ENCODE measurements around the gene NDUFAF7.
"Not testable (repeated sequence)": the region's sequence is repeated elsewhere in the genome, so short reads cannot be mapped to it uniquely, and the experiment has no call there.

NDUFAF7 gene, protein sequence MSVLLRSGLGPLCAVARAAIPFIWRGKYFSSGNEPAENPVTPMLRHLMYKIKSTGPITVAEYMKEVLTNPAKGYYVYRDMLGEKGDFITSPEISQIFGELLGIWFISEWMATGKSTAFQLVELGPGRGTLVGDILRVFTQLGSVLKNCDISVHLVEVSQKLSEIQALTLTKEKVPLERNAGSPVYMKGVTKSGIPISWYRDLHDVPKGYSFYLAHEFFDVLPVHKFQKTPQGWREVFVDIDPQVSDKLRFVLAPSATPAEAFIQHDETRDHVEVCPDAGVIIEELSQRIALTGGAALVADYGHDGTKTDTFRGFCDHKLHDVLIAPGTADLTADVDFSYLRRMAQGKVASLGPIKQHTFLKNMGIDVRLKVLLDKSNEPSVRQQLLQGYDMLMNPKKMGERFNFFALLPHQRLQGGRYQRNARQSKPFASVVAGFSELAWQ

DNA sequence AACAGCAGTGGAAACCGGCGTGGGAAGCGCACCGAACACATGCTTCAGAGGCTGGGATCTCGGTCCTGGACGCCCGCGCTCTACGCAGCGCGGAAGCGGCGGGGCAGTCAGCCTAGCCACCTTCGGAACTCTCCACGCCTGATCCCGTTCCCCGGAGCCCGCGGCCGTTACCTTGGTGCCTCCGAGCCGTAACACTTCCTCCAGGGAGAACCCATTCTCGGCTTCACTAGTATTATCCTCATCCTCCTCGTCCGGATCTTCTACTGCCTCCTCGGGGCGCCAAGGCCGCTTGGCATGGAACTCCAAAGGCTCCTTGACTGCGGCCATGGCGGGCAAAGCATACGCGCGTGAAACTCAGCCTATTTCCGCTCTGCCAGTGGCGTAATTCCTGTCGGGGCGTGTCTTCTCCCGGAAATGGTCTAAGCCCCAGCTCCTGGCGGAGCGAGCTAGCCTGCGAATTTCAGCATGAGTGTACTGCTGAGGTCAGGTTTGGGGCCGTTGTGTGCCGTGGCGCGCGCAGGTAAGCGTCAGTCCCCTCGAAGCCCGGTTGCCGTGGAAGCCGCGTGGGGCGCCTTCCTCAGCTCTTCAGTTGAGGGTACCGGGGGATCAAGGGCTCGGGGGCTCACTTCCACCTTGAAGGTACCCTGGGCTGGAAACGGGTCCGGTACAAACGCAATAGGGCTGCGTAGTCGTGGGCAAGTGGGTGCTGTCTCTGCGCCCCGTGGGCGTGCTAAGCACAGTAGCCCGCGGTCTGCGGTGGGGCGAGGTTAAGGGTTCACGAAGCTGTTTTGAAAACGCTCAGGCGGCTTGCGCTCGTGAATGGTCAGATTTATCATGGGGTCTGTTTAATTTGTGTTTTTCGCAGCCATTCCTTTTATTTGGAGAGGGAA, at the start of gene NDUFAF7, which contains the start of gene CEBPZ:
Gene NDUFAF7 (plus strand): TSS at position 418 of the 890 bp plus-strand sequence. CDS start 48 bp downstream, at position 466.
Gene CEBPZ (minus strand): TSS at position 356 of the 890 bp plus-strand sequence. CDS start 29 bp downstream, at position 327.
- peak; percentile 56 for DNase-seq

DNA sequence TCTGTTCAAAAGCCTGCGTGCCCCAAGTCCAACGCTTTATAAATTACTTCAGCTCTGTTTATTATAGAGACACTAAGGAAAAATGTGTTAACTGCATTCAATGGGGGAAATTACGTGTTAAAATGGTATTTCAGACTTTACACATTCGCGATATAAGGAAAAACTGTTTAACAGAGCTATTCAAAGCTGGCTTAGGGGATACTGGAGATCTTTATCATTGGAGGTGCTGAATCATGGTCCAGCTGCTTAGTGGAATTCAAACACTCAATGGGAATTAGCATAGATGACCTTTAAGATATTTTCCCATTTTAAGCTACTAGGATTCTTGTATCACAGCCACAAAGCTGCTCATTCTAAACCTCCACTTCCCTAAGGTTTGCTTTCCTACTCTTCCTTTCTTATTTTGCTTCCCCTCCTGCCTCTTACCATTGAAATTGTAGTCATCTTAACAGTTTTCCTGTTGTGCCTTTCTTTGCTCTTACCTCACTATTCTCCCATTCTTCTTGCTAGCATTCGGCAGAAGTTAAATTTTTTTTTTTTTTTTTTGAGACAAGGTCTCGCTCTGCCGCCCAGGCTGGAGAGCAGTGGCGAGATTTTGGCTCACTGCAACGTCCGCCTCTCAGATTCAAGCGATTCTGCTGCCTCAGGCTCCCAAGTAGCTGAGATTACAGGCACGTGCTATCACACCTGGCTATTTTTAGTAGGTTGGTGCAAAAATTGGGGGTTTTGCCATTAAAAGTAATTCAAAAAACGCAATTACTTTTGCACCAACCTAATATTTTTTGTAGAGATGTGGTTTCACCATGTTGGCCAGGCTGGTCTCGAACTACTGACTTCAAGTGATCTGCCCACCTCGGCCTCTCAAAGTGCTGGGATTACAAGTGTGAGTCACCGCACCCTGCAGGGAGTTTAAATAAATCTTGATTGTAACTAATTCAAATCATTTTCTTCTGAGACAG, 49.5 kb upstream of the NDUFAF7 start:
- no peak for DNase-seq

DNA sequence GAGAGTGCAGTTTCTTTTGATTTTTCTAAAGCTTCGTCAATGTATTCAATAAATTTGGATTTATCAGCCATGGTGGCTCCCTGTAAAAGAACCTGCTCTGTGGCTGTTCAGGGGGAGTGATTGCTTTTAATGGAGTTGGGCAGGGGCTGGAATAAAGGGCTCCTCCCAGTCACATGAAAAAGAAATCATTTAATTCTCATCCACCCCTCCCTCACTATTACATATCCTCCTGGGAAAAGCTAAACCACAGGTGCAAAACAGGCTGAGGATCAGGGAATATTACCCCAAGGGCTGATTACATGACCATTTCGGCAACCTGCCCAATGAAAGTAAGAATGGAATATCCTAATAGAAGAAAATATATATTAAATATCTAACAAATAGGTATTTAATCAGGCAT, 42.9 kb upstream of the NDUFAF7 start, which contains the start of gene SULT6B1:
Gene SULT6B1 (minus strand): TSS at position 101 of the 400 bp plus-strand sequence. CDS start 30 bp downstream, at position 71.
- no peak for DNase-seq

DNA sequence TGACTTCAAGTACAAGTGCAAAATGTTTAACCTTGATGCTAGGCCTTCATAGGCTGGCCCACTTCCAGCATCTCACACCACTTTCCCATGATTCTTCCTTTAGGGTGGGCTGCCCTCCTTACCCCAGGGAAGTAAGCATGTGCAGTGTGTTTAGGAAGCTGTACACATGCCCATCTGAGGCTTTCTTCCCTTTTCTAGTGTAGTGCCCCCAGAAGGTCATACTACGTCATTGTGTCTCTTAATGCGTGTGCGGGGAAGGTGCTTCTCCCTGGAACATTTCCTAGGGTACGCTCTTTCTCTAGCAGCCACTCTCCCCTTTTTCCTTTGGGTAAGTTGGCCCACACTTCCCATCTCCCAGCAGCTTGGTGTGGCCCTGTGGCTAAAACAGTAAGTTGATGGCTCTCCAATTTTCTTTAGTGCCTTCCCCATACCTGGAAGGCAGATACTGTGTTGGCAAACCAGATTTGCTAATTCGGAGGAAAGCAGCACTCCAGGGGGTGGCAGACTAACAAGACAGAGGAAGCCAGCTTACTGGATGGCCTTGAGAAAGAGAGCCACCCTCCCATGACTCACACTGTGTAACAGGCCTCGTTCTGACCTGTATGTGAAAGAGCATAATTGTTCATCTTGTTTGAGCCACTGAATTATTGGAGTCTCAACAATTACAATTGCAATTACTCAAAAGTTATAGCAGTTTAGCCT, 41.9 kb upstream of the NDUFAF7 start:
- no peak for DNase-seq

DNA sequence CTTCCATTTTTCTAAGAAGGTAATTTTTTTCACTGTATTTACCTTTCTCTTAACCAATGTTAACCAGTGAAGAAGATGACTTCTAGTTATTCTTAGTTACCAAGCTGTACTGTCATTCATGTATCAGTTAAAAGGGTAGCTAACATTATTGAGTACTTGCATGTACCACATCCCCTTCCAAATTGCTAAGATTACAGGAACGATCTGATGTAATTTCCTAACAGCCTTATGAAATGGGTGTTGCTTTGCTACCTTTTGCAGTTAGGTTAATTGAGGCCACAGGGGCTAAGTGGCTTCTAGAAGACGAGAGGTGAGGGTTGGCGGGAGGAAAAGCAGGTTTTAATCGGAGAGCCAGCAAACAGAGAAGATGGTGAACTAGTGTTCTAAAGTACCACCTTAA, 41.2 kb upstream of the NDUFAF7 start:
- no peak for DNase-seq

DNA sequence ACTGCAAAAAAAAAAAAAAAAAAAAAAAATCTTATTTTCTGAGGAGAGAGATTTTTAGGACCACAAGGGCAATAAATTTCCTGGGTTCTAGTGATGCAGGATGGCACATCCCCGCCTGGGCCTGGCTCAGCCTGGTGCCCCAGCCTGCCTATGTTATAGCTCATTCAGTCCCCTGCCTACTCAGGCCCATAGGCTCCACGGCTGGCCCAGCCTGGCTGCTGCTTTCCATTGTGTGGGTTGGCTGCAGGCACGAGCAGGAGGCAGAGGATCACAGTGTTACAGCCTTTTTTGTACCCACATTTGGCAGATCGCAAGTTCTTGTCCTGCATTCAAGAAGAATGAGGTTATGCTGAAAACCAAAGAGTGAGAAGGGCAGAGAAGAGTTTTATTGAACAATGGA, 40.2 kb upstream of the NDUFAF7 start:
- no peak for DNase-seq

DNA sequence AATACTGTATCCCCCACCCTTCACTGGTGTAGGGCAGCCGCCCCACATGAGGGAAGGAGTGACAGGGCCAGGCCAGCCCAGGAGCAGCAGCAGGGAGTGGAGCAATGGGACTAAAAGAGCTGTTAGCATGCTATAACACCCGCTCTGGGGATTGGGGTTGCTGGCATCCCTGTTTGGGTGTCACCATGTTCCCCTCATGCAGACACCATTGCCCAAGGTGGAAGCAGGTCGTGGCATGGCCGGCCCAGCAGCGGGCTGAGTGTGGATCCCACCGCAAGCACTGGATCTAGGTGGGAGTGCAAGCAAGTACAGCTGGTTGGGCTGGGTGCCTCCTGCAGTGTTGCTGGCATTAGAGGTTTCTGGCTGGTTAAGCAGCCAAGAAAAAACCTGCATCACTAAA, 39.7 kb upstream of the NDUFAF7 start:
- no peak for DNase-seq

DNA sequence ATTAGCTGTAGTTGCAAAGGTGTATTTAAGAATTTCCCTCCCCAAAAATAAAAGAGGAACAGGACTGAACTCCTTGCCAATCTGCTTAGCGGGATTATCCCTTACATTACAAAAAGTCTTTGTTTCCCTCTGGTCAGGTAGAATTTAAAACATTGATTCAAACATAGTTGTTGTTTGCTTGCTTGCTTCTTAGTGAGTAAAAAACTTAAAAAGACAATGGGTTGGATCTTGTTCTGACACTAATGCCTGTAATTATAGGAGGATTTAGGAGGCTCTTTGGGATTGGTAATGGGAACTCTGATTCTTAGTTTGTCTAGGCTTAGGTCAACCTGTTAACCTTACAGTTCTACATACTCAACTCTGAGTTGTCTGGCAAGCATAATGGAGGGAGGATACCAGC, 38.9 kb upstream of the NDUFAF7 start:
- DNase-seq = no peak

DNA sequence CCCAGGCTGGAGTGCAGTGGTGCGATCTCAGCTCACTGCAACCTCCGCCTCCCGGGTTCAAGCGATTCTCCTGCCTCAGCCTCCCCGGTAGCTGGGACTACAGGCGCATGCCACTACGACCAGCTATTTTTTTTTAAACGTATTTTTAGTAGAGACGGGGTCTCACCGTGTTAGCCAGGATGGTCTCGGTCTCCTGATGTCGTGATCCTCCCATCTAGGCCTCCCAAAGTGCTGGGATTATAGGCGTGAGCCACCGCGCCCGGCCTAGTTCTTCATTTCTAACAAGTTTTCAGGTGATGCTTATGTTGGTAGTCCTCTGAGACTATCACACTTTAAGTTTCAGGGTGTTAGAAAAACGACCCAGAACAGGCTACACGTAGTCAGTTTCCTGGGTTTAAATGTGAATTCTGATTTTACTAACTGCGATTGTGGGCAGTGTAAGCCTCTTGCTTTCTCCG, 35.6 kb upstream of the NDUFAF7 start:
- DNase-seq = not testable (repeated sequence)

DNA sequence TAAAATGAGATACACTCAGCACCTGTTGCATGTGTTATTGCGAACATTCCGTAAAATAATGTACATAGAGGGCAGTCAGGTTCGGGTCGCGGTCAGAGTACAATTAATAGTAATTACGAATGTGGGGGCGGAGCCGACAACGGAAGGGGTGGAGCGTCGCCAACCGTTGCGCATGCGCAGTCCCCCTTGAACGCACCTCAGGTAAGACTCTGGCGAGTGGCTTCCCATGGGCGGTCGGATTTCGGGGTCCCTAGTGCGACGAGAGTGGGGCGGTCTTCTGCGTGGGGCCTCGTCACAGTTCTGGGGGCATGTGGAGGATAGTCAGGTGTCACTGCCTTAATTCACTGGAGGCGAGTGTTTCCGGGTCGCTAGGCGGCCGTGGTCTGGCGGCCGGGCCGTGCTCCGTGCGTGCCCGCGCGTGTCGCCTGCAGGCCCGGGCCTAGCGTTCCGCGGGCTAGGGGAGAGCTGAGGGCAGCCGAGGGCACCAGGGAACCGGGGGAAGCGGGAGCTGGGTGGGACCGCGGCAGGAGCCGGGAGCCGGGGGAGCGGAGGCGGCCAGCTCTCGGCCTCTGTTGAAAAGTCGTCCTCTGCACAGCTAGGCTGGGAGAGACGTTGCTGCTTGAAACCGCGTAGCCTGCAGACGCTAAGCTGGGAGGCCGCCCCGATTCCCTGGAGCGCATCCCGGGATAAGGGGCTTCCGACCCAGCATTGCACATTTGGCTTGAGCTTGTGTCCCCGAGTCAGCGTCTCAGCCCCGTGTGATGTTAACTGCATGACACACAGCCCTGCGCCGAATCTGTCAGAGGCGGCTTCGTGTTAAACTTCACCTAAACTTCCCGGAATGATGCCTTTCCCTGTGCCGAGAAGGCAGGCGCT, 34.9 kb upstream of the NDUFAF7 start, which contains the start of gene CEBPZOS:
Gene CEBPZOS (plus strand): TSS at position 177 of the 876 bp plus-strand sequence. CDS start 3,209 bp downstream, outside the sequence.
- peak; percentile 58 for DNase-seq

DNA sequence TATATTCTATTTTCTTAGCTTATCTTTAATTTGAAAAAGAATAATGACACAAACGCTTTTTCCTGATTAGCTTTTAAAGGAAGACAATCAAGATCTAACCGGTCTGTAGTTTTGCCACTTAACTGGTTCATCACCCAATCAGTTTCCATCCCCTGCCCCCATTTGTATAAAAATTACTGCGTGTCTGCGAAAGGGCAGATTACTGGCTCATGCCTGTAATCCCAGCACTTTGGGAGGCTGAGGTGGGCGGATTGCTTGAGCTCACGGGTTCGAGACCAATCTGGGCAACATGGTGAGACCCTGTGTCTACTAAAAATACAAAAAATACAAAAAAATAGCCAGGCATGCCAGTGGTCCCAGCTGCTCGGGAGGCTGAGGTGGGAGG, 32.8 kb upstream of the NDUFAF7 start:
- no peak for DNase-seq

DNA sequence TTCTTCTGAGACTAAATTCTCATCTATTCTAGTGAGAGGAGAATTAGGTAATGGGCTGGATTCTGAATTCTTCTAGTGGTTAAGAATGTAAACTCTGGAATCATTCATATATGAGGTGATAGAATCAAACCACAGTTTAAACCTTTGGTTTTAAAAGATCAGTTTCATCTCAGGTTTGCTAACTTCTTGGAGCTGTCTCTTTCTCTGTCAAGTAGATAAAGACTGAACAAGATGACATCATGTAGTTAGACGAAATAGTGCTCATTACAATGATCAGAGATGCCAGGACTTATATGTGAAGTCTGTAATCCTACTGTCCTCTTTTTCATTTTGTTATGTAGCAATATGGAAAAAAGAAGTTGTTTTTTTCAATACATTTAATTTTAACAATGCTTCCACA, 30.2 kb upstream of the NDUFAF7 start:
- no peak for DNase-seq

DNA sequence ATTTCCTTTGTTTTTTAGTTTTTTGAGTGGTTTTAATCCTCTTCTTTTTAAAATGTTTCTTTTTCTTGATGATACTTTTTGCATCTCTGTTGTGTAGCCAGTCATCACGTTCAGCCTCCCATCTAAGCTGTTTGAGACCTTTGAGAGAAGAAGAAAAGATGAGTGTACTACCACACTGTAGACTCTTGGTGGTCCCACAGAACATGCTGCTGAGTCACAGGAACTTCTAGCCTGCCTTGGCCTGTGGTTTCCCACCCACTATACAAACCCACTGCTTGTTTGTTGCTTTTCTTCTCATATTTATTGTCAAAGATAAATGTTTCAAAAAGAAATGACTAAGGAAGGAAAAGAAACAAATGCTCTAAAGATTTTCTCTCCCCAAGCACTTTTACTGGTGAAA, 29.7 kb upstream of the NDUFAF7 start:
- DNase-seq = no peak

DNA sequence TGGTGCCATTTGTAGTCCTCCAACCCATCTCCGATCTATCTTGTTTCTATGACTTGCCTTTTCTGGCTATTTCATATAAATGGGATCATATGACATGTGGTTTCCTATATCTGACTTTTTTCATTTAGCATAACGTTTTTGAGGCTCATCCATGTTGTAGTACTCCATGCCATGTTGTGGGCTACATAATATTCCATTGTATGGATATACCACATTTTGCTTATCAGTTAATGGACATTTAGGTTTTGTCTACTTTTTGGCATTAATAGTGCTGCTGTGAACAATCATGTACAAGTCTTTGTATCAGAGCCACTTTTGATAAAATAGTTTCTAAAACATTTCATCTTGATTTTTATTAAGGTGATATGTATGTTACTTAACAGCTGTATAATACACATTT, 27.8 kb upstream of the NDUFAF7 start:
- DNase-seq = no peak

DNA sequence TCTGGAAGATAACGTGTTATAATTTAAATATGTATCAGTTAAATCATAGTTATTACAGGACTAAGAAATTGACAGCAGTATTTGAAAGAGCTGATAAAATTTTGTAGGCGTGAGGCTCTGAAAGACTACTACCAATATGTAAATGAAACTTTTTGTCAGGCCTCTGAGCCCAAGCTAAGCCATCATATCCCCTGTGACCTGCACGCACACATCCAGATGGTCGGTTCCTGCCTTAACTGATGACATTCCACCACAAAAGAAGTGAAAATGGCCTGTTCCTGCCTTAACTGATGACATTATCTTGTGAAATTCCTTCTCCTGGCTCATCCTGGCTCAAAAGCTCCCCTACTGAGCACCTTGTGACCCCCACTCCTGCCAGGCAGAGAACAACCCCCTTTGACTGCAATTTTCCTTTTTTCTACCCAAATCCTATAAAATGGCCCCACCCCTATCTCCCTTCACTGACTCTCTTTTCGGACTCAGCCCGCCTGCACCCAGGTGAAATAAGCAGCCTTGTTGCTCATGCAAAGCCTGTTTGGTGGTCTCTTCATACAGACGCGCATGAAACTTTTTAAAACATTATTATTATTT, 26.3 kb upstream of the NDUFAF7 start:
- not testable (repeated sequence) for DNase-seq

DNA sequence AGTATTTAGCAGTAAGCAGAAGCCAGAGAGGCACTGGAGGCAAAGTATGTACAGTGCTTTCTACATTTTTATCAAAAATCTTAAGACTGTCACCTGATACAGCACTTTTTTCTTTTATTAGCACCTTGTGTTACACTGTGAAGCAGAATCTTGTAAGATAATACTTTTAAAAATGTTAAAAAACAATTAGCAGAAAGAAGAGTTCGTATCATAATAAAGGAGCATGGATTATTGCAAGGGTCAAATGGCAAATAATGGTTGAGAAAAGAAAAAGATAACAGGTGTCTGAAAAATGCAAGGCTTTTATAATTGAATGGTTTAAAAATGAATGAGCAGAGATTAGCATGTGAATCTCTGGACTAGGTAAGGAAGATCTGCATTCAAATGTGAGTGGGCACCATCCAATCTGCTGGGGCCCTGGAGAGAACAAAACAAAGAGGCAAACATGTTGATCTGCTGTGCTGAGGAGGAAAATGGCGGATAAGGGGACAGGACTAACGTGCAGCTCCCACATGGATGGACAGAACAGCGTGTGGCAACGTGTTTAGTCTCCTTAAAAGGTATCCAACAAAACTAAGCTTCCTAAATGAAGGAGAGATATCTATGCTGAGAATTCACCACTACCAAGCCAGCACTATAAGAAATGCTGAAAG, 25.6 kb upstream of the NDUFAF7 start:
- no peak for DNase-seq

DNA sequence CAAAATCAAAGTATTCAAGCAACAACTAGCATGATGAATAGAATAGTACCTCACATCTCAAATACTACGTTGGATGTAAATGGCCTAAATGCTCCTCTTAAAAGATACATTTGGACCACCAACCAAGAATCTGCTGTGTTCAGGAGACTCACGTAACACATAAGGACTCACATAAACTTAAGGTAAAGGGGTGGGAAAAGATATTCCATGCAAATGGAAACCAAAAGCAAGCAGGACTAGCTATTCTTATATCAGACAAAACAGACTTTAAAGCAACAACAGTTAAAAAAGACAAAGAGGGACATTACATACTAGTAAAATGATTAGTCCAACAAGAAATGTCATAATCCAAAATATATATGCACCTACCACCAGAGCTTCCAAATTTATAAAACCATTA, 24.7 kb upstream of the NDUFAF7 start:
- DNase-seq = not testable (repeated sequence)

DNA sequence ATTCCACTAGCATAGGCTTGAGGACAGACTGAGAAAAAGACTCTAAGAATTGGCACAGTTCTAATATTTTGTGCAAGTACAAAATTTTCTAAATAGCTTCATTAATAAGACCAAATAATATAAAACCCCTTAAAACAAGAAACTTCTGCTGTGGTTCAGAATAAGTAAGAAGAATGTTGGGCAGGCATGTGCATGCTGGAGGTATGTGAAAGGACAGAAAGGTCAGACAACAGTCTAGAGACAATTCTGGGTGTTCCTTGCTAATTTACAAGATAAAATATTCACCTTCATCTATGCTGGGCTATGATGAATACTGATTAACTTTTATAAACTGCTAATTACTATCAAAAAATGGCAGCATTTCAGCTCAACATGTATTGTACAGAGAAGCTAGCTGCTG, 20.2 kb upstream of the NDUFAF7 start:
- DNase-seq = no peak

DNA sequence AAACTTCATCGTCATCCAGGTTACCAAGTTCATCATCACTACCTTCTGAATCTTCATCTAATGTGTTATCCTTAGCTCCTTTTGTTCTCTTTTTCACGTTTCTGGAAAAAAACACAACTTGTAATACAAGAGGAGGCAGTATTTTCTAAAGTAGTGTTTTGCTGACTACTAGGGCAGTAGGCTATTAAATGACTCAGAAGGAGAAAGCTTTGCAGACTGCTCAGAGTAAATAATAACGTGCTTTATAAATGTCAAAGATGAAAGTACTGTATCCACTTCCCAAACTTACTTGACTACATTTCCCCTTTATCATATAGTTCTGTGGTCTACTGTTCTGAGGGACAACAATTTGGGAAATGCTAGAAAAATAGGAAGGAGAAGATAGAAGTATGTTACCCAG, 19.5 kb upstream of the NDUFAF7 start:
- DNase-seq = no peak

Data from NCI-H2081 treated with DMSO at 0.1 percent for 48 hours (cell line).